Left lung (tissue), 10 donors: ENCODE results near the gene HLA-DQA1. TPM values are rescaled to one million over a fixed set of nuclear protein-coding genes. Genes with fewer than 3 reads are reported as not detected.

Experiments
- ATAC-seq: fragments of 200-7000 bp; cut with Tn5 transposase; one replicate; pipeline ENCODE4 v1.9.1; 2020; ENCODE audit warnings: moderate library complexity
- DNase-seq, 4 donors: peaks; one replicate each; pipeline ENCODE4 v3.0.0-alpha.2; 2013 to 2020
- H3K27ac ChIP-seq, 2 donors: fragments of 200-600 bp; sonication (generic) in 1 of 2; one replicate each; pipeline versions ENCODE4 v1.5.0 to v1.8.0; 2020 to 2021
- H3K27me3 ChIP-seq, 2 donors: fragments of 200-600 bp; sonication (generic) in 1 of 2; one replicate each; pipeline versions ENCODE4 v1.5.0 to v1.8.0; 2020 to 2021
- H3K36me3 ChIP-seq, 2 donors: fragments of 200-600 bp; sonication (generic) in 1 of 2; one replicate each; pipeline versions ENCODE4 v1.5.0 to v1.8.0; 2020 to 2021
- H3K4me1 ChIP-seq, 2 donors: fragments of 200-600 bp; one replicate each; pipeline ENCODE4 v1.8.0; 2021
- H3K4me3 ChIP-seq, 2 donors: fragments of 200-600 bp; sonication (generic) in 1 of 2; one replicate each; pipeline versions ENCODE4 v1.5.0 to v1.8.0; 2020 to 2021; ENCODE audit warnings: mild to moderate bottlenecking in 1 of 2
- H3K9me3 ChIP-seq, 2 donors: fragments of 200-600 bp; sonication (generic) in 1 of 2; one replicate each; pipeline versions ENCODE4 v1.5.0 to v1.8.0; 2020 to 2021
- CTCF ChIP-seq, 2 donors: fragments of 200-600 bp; sonication (generic) in 1 of 2; IDR thresholded peaks; one replicate each; pipeline versions ENCODE4 v1.5.0 to v1.8.0; 2021; ENCODE audit warnings: antibody characterized with exemption in 2 of 2
- intact Hi-C, 2 donors: fragments of 100-400 bp; cut with DNase I; formaldehyde crosslinking; loops; one replicate each; pipeline versions ENCODE4 v1.11.2 to v1.14.2; 2022
- polyA plus RNA-seq, 6 donors: library from polyadenylated mRNA; unstranded; fragments of 120-200 nt; gene quantifications; one replicate each; pipeline ENCODE4 v1.2.1, GENCODE V29; 2013; ENCODE audit not compliant: insufficient read length in 6 of 6
- total RNA-seq, 2 donors: library from RNA; stranded (reverse); fragmentation: NEBNext Ultra II Directional; extraction: Animal tissue kit (Norgen Biotek cat#: 25700); gene quantifications; one replicate each; pipeline ENCODE4 v1.2.1, GENCODE V29; 2021
- donor health status: DM: no; HTN: yes; CAD: no.
- donor health status: DM: no; HTN: no; CAD: no.

The HLA-DQA1 gene
- total and polyA plus RNA-seq, 8 donors, result 3.8 to 200 (median 4.8) TPM

GRCh38 chr6:32621372-32621771, 15.8 kb upstream of the HLA-DQA1 start:
- Histone ChIP-seq H3K27ac (no peak overlapping the region), H3K36me3 (no peaks in the 10 kb centered on the region), H3K9me3 (peaks cover 0 to 5% of the 10 kb centered on the region in 2 donors), H3K4me3 (no peak overlapping the region), H3K27me3 (no peaks in the 10 kb centered on the region), H3K4me1 (peaks cover 0 to 18% of the 10 kb centered on the region in 2 donors)
- DNase-seq, result no peak
- no peak for ATAC-seq
- intact Hi-C loops, result no loop called here
- TF ChIP-seq CTCF (IDR thresholded peaks at IDR 0.05), result no peak

- peaks cover 0 to 18% of the 10 kb centered on the region in 2 donors for H3K4me1 ChIP-seq
- no peak overlapping the region for H3K4me3 ChIP-seq
- peak in 1 of 2 donors; percentile 76 for TF ChIP-seq CTCF (IDR thresholded peaks at IDR 0.05)
- no peaks in the 10 kb centered on the region for H3K36me3 ChIP-seq
- peaks cover 0 to 4% of the 10 kb centered on the region in 2 donors for H3K9me3 ChIP-seq
- H3K27ac ChIP-seq, result peak overlapping the region in 1 of 2 donors; percentile 71
- ATAC-seq, result peak; percentile 95
- H3K27me3 ChIP-seq, result no peaks in the 10 kb centered on the region
- no peak for DNase-seq
- intact Hi-C loops, result no loop called here
Observed at GRCh38 chr6:32622545-32623401, 14.4 kb upstream of the HLA-DQA1 start.

GRCh38 chr6:32623693-32624092, 13.5 kb upstream of the HLA-DQA1 start:
- no peaks in the 10 kb centered on the region for H3K36me3 ChIP-seq
- TF ChIP-seq CTCF (IDR thresholded peaks at IDR 0.05), result no peak
- DNase-seq, result no peak
- peak; percentile 15 for ATAC-seq
- intact Hi-C loops, result no loop called here
- no peaks in the 10 kb centered on the region for H3K9me3 ChIP-seq
- no peaks in the 10 kb centered on the region for H3K27me3 ChIP-seq
- H3K4me1 ChIP-seq, result peaks cover 0 to 18% of the 10 kb centered on the region in 2 donors
- H3K4me3 ChIP-seq, result no peak overlapping the region
- no peak overlapping the region for H3K27ac ChIP-seq

- intact Hi-C loops, result no loop called here
- Histone ChIP-seq H3K4me3 (no peak overlapping the region), H3K9me3 (no peaks in the 10 kb centered on the region), H3K27ac (no peak overlapping the region), H3K4me1 (peaks cover 0 to 18% of the 10 kb centered on the region in 2 donors), H3K36me3 (no peaks in the 10 kb centered on the region), H3K27me3 (no peaks in the 10 kb centered on the region)
- ATAC-seq (no peak), DNase-seq (no peak)
- TF ChIP-seq CTCF (IDR thresholded peaks at IDR 0.05), result no peak
Observed at GRCh38 chr6:32624565-32624964, 12.6 kb upstream of the HLA-DQA1 start.

- H3K27me3 ChIP-seq, result no peaks in the 10 kb centered on the region
- intact Hi-C loops, result no loop called here
- H3K27ac ChIP-seq, result no peak overlapping the region
- DNase-seq (no peak), ATAC-seq (no peak)
- no peak for TF ChIP-seq CTCF (IDR thresholded peaks at IDR 0.05)
- H3K36me3 ChIP-seq, result no peaks in the 10 kb centered on the region
- H3K4me3 ChIP-seq, result no peak overlapping the region
- no peaks in the 10 kb centered on the region for H3K9me3 ChIP-seq
- H3K4me1 ChIP-seq, result peaks cover 0 to 18% of the 10 kb centered on the region in 2 donors
Observed at GRCh38 chr6:32625137-32625536, 12.1 kb upstream of the HLA-DQA1 start.
